Osteoblast (primary cell): ENCODE measurements around the gene ATP2B3. TPM values are rescaled to one million over a fixed set of nuclear protein-coding genes. Genes with fewer than 3 reads are reported as not detected.

Experiments
- DNase-seq: peaks from one replicate; pipeline ENCODE4 v3.0.0; 2011; ENCODE audit warnings: low spot score, mixed read lengths; ENCODE audit not compliant: insufficient read length; ENCODE audit errors: missing footprints
- H2AFZ ChIP-seq: 2 replicates; pipeline ENCODE4 v1.6.0; 2011; ENCODE audit warnings: mild to moderate bottlenecking, low read length
- H3K27ac ChIP-seq: 2 replicates; pipeline ENCODE4 v1.5.1; 2011; ENCODE audit warnings: mild to moderate bottlenecking, low read depth, low read length, moderate library complexity
- H3K27me3 ChIP-seq: 2 replicates; pipeline ENCODE4 v1.6.0; 2012; ENCODE audit warnings: mild to moderate bottlenecking, control low read depth, inconsistent platforms, low read length, moderate library complexity; ENCODE audit not compliant: insufficient read depth
- H3K36me3 ChIP-seq: 2 replicates; pipeline ENCODE4 v1.5.1; 2011; ENCODE audit warnings: mild to moderate bottlenecking, low read length, control low read depth, moderate library complexity; ENCODE audit not compliant: insufficient read depth
- H3K4me1 ChIP-seq: 2 replicates; pipeline ENCODE4 v1.5.1; 2011; ENCODE audit warnings: mild to moderate bottlenecking, low read length, control low read depth, moderate library complexity; ENCODE audit not compliant: insufficient read depth
- H3K4me2 ChIP-seq: 2 replicates; pipeline ENCODE4 v1.6.0; 2011; ENCODE audit warnings: mild to moderate bottlenecking, low read length; ENCODE audit not compliant: insufficient read depth
- H3K4me3 ChIP-seq: fragments of 200-600 bp; sonication (generic); 3 replicates; pipeline ENCODE4 v1.5.1; 2012; ENCODE audit warnings: mild to moderate bottlenecking, low read length, inconsistent platforms; ENCODE audit not compliant: insufficient read depth
- H3K79me2 ChIP-seq: 2 replicates; pipeline ENCODE4 v1.6.0; 2012; ENCODE audit warnings: mild to moderate bottlenecking, low read length, control low read depth, inconsistent platforms; ENCODE audit not compliant: insufficient read depth
- H3K9me3 ChIP-seq: 2 replicates; pipeline ENCODE4 v1.5.1; 2011; ENCODE audit warnings: low read depth, low read length, control low read depth
- H4K20me1 ChIP-seq: 2 replicates; pipeline ENCODE4 v1.6.0; 2012; ENCODE audit warnings: mild to moderate bottlenecking, low read length, control low read depth; ENCODE audit not compliant: insufficient read depth
- total RNA-seq: library from RNA; depleted of rRNA; stranded (reverse); fragments of >200 nt; gene quantifications from 2 replicates; pipeline ENCODE4 v1.2.3, GENCODE V29; 2012
- TF ChIP-seq, protein P1 (sequence below): IDR thresholded peaks from 2 replicates; pipeline ENCODE4 v1.5.1; 2011; ENCODE audit warnings: mild to moderate bottlenecking, low read depth, low read length, moderate library complexity; ENCODE audit errors: extremely low read depth

The ATP2B3 gene
- total RNA-seq, 1 donor: not detected

DNA sequence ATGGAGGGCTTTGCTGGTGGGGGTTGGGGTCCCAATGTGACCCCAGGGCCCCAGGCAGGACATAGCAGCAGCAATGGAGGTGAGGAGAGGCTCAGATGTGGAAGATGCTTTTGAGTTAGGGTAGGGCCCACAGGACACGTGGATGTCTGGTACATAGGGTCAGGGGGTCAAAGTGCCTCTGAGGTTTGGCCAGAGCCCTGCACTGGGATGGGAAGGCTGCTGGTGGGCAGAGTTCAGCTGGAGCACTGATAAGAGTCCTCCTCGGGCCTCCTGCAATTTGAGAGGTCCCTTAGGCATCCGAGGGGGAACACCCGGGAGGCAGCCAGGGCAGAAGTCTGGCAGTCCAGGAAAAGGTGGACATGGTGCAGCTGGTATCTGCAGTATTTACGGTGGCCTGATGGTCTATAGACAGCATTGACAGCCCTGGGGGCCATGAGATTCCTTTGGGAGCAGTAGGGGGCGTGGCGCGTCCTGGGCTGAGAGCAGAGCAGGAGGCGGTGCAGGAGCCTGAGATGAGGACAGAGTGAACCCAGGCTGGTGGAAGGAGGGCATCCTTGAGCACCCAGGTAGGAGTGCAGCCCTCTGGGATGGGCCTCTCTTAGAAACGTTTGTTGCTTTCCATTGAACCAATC is 58.9 kb downstream of the ATP2B3 start:
- H3K4me1 ChIP-seq: no peaks in the 10 kb centered on the region
- H3K9me3 ChIP-seq: no peaks in the 10 kb centered on the region
- H3K27ac ChIP-seq: no peak overlapping the region
- TF ChIP-seq, protein P1, sequence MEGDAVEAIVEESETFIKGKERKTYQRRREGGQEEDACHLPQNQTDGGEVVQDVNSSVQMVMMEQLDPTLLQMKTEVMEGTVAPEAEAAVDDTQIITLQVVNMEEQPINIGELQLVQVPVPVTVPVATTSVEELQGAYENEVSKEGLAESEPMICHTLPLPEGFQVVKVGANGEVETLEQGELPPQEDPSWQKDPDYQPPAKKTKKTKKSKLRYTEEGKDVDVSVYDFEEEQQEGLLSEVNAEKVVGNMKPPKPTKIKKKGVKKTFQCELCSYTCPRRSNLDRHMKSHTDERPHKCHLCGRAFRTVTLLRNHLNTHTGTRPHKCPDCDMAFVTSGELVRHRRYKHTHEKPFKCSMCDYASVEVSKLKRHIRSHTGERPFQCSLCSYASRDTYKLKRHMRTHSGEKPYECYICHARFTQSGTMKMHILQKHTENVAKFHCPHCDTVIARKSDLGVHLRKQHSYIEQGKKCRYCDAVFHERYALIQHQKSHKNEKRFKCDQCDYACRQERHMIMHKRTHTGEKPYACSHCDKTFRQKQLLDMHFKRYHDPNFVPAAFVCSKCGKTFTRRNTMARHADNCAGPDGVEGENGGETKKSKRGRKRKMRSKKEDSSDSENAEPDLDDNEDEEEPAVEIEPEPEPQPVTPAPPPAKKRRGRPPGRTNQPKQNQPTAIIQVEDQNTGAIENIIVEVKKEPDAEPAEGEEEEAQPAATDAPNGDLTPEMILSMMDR: no peak
- H3K36me3 ChIP-seq: no peaks in the 10 kb centered on the region
- H3K4me2 ChIP-seq: no peak overlapping the region
- H3K79me2 ChIP-seq: no peaks in the 10 kb centered on the region
- H2AFZ ChIP-seq: no peak overlapping the region
- H4K20me1 ChIP-seq: no peaks in the 10 kb centered on the region
- peaks cover 5% of the 10 kb centered on the region for H3K27me3 ChIP-seq
- peak; percentile 65 for DNase-seq
- no peak overlapping the region for H3K4me3 ChIP-seq

DNA sequence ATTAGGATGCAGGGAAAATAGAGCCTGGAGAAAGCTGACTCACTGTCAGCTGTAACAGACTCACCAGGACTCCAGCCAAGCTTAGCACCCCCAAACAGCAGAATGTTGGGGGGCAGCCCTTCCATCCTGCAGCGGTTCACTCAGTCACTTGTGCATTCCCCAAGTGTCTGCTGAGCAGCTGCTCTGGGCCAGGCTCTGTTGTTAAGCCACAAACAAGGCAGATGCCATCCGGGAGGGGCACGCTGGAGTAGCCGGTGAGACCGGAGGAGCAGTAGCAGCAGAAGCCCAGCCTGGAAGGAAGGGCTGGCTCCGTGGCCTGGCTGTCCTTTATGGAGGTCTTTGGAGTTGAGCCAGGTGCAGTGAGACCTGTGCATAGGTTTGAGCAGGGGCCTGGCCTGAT is 59.5 kb downstream of the ATP2B3 start:
- H2AFZ ChIP-seq: no peak overlapping the region
- no peak overlapping the region for H3K27ac ChIP-seq
- peaks cover 5% of the 10 kb centered on the region for H3K27me3 ChIP-seq
- H3K9me3 ChIP-seq: no peaks in the 10 kb centered on the region
- H3K36me3 ChIP-seq: no peaks in the 10 kb centered on the region
- TF ChIP-seq, protein P1: no peak
- H3K79me2 ChIP-seq: no peaks in the 10 kb centered on the region
- no peak overlapping the region for H3K4me2 ChIP-seq
- no peaks in the 10 kb centered on the region for H3K4me1 ChIP-seq
- H3K4me3 ChIP-seq: no peak overlapping the region
- H4K20me1 ChIP-seq: no peaks in the 10 kb centered on the region
- peak; percentile 52 for DNase-seq

DNA sequence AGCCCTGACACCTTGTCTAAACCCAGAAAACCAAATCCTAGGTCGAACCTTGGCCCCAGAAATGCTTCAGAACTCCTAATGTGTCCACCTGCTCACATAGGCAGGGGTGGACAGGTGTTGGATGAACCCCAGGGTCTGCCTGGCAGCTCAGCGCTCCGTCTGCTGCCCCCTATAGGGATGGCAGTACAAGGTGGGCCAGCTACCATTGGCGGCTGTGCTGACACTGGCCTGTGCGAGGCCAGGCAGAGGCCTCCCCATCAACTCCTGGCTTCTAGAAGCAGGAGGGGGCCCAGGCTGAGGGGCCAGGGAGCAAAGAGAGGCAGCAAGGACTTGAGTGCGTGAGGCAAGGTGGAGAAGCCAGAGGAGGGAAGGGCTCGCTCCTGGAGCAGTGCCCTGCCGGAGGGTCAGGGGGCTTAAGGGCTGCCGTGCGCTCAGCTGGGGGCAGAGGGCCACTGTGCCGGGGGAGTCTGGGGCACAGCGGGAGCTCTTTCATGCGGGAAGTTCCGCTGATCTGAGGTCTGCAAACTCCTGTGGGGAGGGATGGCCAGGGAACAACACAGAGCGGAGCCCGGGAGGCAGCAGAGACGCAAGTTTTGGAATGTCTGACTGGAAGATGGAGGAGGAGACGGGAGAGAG is 60.9 kb downstream of the ATP2B3 start:
- H4K20me1 ChIP-seq: no peaks in the 10 kb centered on the region
- TF ChIP-seq, protein P1: no peak
- no peak for DNase-seq
- H3K4me3 ChIP-seq: no peak overlapping the region
- H3K9me3 ChIP-seq: no peaks in the 10 kb centered on the region
- no peaks in the 10 kb centered on the region for H3K79me2 ChIP-seq
- H3K4me1 ChIP-seq: no peaks in the 10 kb centered on the region
- H2AFZ ChIP-seq: no peak overlapping the region
- no peaks in the 10 kb centered on the region for H3K36me3 ChIP-seq
- H3K27ac ChIP-seq: no peak overlapping the region
- H3K4me2 ChIP-seq: no peak overlapping the region
- H3K27me3 ChIP-seq: peaks cover 5% of the 10 kb centered on the region

DNA sequence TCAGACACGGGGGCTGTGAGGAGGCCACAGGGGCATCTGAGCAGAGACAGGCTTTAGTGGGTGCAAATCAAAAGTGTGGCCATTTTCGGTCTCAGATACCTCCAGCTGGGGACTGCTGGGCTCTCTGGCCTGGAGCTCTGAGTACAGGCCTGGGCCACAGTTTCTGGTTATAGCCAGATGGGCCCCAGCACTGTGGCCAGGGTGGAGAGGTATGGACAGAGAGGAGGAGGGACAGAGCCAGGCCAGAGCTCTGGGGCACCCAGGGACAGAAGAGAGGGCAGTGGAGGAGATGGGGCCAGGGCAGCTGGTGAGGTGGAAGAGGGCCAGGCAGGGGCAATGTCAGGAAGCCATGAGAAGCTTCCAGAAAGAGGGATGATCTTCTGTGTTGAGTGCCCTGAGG is 61.4 kb downstream of the ATP2B3 start:
- Histone ChIP-seq H4K20me1 (no peaks in the 10 kb centered on the region), H2AFZ (no peak overlapping the region), H3K4me1 (no peaks in the 10 kb centered on the region), H3K4me3 (no peak overlapping the region), H3K4me2 (no peak overlapping the region), H3K27ac (no peak overlapping the region), H3K9me3 (no peaks in the 10 kb centered on the region), H3K36me3 (no peaks in the 10 kb centered on the region), H3K79me2 (no peaks in the 10 kb centered on the region), H3K27me3 (peaks cover 5% of the 10 kb centered on the region)
- TF ChIP-seq, protein P1: no peak
- DNase-seq: peak; percentile 72
